Right ventricle myocardium superior (tissue), 1 donor: Measurements from ENCODE around the gene CABCOCO1. TPM values are rescaled to one million over a fixed set of nuclear protein-coding genes. Genes with fewer than 3 reads are reported as not detected.
A peak's percentile ranks its signal among the peaks of the same experiment; 100 is the strongest.

Source experiments
- ATAC-seq: fragments of 200-7000 bp; cut with Tn5 transposase; one replicate; pipeline ENCODE4 v1.9.1; 2020; ENCODE audit warnings: mild to moderate bottlenecking; ENCODE audit not compliant: poor library complexity
- DNase-seq: peaks from one replicate; pipeline ENCODE4 v3.0.0-alpha.2; 2020
- intact Hi-C: fragments of 100-400 bp; cut with DNase I; formaldehyde crosslinking; loops from one replicate; pipeline ENCODE4 v1.11.2; 2022
- long read RNA-seq: library from polyadenylated mRNA; unstranded; transcript quantifications from one replicate; pipeline ENCODE4 v2.0.0, GENCODE V29; 2021
- total RNA-seq: library from RNA; stranded (reverse); fragmentation: NEBNext Ultra II Directional; extraction: Animal tissue kit (Norgen Biotek cat#: 25700); gene quantifications from one replicate; pipeline ENCODE4 v1.2.1, GENCODE V29; 2021
- donor health status: DM: no; HTN: yes; CAD: no; lungs with severe emphysema.

The CABCOCO1 gene
- total RNA-seq: not detected
- long read RNA-seq: 0 reads

- intact Hi-C loops: no loop called here
- peak; percentile 95 for ATAC-seq
- DNase-seq: peak; percentile 70
Observed at GRCh38 chr10:61662794-61663259, at the start of gene CABCOCO1. Gene CABCOCO1 (plus strand): TSS chr10:61662929. CDS start chr10:61662973, 44 bp downstream.

- ATAC-seq: no peak
- intact Hi-C loops: no loop called here
- DNase-seq: no peak
Observed at GRCh38 chr10:61613665-61614064, 49.1 kb upstream of the CABCOCO1 start.

- no peak for DNase-seq
- intact Hi-C loops: no loop called here
- ATAC-seq: no peak
Observed at GRCh38 chr10:61616611-61617010, 46.1 kb upstream of the CABCOCO1 start.

- intact Hi-C loops: no loop called here
- no peak for ATAC-seq
Observed at GRCh38 chr10:61617180-61617579, 45.5 kb upstream of the CABCOCO1 start.

GRCh38 chr10:61617586-61617985 lies 45.1 kb upstream of the CABCOCO1 start:
- ATAC-seq (no peak), DNase-seq (no peak)
- intact Hi-C loops: no loop called here

More at GRCh38 chr10:61617180-61617579, 45.5 kb upstream of the CABCOCO1 start:
- no peak for DNase-seq

GRCh38 chr10:61618388-61618961 lies 44.3 kb upstream of the CABCOCO1 start:
- DNase-seq: no peak
- no peak for ATAC-seq
- intact Hi-C loops: no loop called here

- ATAC-seq (no peak), DNase-seq (no peak)
- intact Hi-C loops: no loop called here
Observed at GRCh38 chr10:61620506-61620905, 42.2 kb upstream of the CABCOCO1 start.

- no peak for DNase-seq
Observed at GRCh38 chr10:61621605-61622051, 41.1 kb upstream of the CABCOCO1 start.

GRCh38 chr10:61623161-61623560 lies 39.6 kb upstream of the CABCOCO1 start:
- intact Hi-C loops: no loop called here
- ATAC-seq: no peak
- no peak for DNase-seq

More at GRCh38 chr10:61621605-61622051, 41.1 kb upstream of the CABCOCO1 start:
- no peak for ATAC-seq
- intact Hi-C loops: no loop called here

- DNase-seq (no peak), ATAC-seq (no peak)
- intact Hi-C loops: no loop called here
Observed at GRCh38 chr10:61626209-61626608, 36.5 kb upstream of the CABCOCO1 start.

GRCh38 chr10:61627266-61627665 lies 35.5 kb upstream of the CABCOCO1 start:
- ATAC-seq: no peak
- DNase-seq: no peak
- intact Hi-C loops: no loop called here

- ATAC-seq (no peak), DNase-seq (no peak)
- intact Hi-C loops: no loop called here
Observed at GRCh38 chr10:61628151-61628874, 34.4 kb upstream of the CABCOCO1 start.

- no peak for ATAC-seq
- no peak for DNase-seq
- intact Hi-C loops: no loop called here
Observed at GRCh38 chr10:61628875-61629513, 33.7 kb upstream of the CABCOCO1 start.

- ATAC-seq (no peak), DNase-seq (no peak)
- intact Hi-C loops: no loop called here
Observed at GRCh38 chr10:61629576-61629975, 33.2 kb upstream of the CABCOCO1 start.

- intact Hi-C loops: no loop called here
- no peak for ATAC-seq
Observed at GRCh38 chr10:61632057-61632670, 30.6 kb upstream of the CABCOCO1 start.

GRCh38 chr10:61633665-61634064 lies 29.1 kb upstream of the CABCOCO1 start:
- DNase-seq: no peak
- intact Hi-C loops: no loop called here
- ATAC-seq: no peak

More at GRCh38 chr10:61632057-61632670, 30.6 kb upstream of the CABCOCO1 start:
- DNase-seq: no peak

GRCh38 chr10:61634746-61635145 lies 28.0 kb upstream of the CABCOCO1 start:
- intact Hi-C loops: no loop called here
- DNase-seq (no peak), ATAC-seq (no peak)

- intact Hi-C loops: no loop called here
Observed at GRCh38 chr10:61635471-61635870, 27.3 kb upstream of the CABCOCO1 start.

GRCh38 chr10:61635932-61636331 lies 26.8 kb upstream of the CABCOCO1 start:
- intact Hi-C loops: no loop called here
- no peak for ATAC-seq
- DNase-seq: no peak

More at GRCh38 chr10:61635471-61635870, 27.3 kb upstream of the CABCOCO1 start:
- DNase-seq: no peak
- no peak for ATAC-seq
